Stimulated activated effector memory CD8-positive, alpha-beta T cell treated with anti-CD3 and anti-CD28 coated beads, Interleukin-12 subunit alpha, Interleukin-12 subunit beta, amount 100 ng/mL, for 72 hours (primary cell): ENCODE data around the gene SF1.
A peak's percentile ranks its signal among the peaks of the same experiment; 100 is the strongest.

Source experiments
- ATAC-seq: fragments of 150-1000 bp; cut with Tn5 transposase; 2 replicates; pipeline ENCODE4 v1.10.0; 2021
- DNase-seq, 2 donors: peaks; one replicate each; pipeline ENCODE4 v3.0.0; 2021 to 2022; ENCODE audit warnings: low spot score in 2 of 2
- H3K27ac Mint-ChIP-seq: one replicate; pipeline ENCODE4 v1.8.0; 2022; ENCODE audit warnings: mild to moderate bottlenecking, mixed read lengths
- H3K36me3 Mint-ChIP-seq: one replicate; pipeline ENCODE4 v1.8.0; 2022; ENCODE audit warnings: mild to moderate bottlenecking, mixed read lengths
- H3K4me1 Mint-ChIP-seq: one replicate; pipeline ENCODE4 v1.8.0; 2022; ENCODE audit warnings: mixed read lengths
- H3K4me3 Mint-ChIP-seq: one replicate; pipeline ENCODE4 v1.8.0; 2022; ENCODE audit warnings: mild to moderate bottlenecking, mixed read lengths
- H3K9me3 Mint-ChIP-seq: one replicate; pipeline ENCODE4 v1.8.0; 2022; ENCODE audit warnings: mixed read lengths

The SF1 gene

DNA sequence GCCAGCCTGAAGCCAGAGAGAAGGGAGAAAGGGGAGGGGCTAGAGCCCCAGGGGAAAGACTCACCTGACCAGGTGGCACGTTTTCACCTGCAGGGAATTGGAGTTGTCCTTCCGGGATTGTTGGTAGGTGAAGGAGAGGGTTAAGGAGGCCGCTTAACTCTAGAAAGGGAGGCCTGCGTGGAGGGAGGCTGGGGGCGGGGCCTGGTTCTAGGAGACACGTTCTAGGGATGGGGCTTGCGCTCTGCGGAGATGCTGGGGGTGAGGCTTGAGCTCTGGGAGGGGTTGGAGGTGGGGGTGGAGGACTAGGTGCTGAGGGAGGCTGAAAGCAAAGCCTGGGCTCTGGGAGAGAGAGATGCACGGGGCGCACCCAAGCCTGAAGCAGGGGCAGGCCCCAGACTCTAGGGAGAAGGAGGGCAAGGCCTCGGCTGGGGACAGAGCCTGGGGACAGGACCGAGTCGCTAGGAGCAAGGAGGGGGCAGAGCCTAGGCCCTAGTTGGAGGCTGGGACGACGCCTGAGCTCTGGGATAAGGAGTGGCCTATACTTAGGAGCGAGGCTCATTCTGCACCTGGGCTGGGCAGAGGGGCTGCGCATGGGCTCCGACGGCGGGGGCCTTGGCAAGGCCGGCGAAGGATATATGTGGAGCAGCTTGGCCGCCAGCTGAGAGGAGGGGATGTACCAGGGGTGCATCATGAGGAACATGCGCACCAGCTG is 36.8 kb downstream of the SF1 start:
- H3K4me3 Mint-ChIP-seq, result peak overlapping the region; percentile 92
- H3K27ac Mint-ChIP-seq, result peak overlapping the region; percentile 83
- peaks cover 35% of the 10 kb centered on the region for H3K36me3 Mint-ChIP-seq
- no peak for DNase-seq
- ATAC-seq, result no peak
- no peaks in the 10 kb centered on the region for H3K9me3 Mint-ChIP-seq
- peaks cover 47% of the 10 kb centered on the region for H3K4me1 Mint-ChIP-seq

DNA sequence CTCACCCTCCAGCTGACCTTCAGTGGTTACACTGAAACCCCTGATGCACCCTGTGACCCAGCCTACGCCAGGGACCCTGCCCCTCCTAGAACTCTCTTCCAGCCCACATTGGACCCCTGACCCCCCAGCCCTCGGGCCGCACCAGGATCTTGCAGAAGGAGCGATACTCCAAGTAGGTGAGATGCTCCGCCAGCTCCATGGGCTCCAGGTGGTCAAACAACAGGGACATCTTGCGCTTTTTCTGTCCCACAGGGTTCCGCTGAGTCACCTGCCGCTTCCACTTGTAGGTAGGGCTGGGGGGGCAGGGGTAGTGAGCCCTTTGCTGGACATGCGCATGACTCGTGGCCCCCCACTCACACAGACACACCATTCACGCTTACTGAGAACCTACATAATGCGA is 38.5 kb downstream of the SF1 start:
- Mint-ChIP-seq H3K27ac (peak overlapping the region; percentile 83), H3K4me3 (no peak overlapping the region), H3K36me3 (peaks cover 34% of the 10 kb centered on the region), H3K4me1 (peaks cover 41% of the 10 kb centered on the region), H3K9me3 (no peaks in the 10 kb centered on the region)
- no peak for DNase-seq
- no peak for ATAC-seq

DNA sequence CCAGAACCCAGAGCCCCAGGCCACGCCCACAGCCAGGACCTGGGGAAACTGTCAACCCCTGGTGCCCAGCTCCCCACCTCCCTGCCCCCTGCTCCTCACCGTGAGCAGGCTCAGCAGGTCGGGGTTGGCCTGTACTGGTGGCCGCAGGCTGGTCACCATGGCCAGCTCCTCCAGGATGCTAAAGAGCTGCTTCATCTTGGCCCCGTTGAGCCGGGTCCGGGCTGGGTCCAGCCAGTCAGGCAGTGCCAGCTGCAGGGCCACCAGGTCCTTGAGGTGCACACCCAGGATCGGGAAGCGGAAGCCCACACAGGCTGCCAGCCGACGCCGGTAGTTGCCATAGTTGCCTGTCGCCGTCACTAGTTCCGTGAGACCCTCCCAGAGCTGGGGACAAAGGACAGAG is 41.7 kb downstream of the SF1 start:
- ATAC-seq (no peak), DNase-seq (no peak)
- Mint-ChIP-seq H3K27ac (peak overlapping the region; percentile 84), H3K4me3 (no peak overlapping the region), H3K9me3 (no peaks in the 10 kb centered on the region), H3K4me1 (peaks cover 22% of the 10 kb centered on the region), H3K36me3 (peaks cover 53% of the 10 kb centered on the region)

DNA sequence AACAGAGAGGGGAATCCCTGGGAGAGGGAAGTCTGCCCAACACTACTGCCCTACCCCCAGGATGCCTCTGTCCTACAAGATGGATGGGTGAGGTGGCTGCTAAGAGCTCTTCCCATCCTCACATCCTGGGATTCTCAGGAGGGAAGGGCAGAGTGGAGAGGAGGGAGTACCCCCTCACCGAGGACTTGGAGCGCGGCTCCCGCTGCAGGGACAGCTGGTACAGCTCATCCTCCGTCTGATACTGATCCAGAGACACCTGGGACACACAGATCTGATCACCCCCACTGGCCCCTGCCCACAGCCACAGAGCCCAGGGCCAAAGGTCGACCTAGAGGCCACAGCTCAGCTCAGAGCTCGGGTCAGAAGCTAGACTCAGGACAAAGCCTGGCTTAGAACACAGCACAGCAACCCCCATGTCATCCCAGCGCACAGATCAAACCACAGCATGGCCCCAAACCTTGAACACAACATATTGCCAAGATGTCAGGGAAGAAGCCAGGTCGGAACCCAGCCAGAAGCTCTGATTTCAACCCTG is 42.5 kb downstream of the SF1 start:
- ATAC-seq (no peak), DNase-seq (no peak)
- Mint-ChIP-seq H3K36me3 (peaks cover 61% of the 10 kb centered on the region), H3K4me1 (peaks cover 15% of the 10 kb centered on the region), H3K4me3 (no peak overlapping the region), H3K27ac (peak overlapping the region; percentile 84), H3K9me3 (no peaks in the 10 kb centered on the region)

DNA sequence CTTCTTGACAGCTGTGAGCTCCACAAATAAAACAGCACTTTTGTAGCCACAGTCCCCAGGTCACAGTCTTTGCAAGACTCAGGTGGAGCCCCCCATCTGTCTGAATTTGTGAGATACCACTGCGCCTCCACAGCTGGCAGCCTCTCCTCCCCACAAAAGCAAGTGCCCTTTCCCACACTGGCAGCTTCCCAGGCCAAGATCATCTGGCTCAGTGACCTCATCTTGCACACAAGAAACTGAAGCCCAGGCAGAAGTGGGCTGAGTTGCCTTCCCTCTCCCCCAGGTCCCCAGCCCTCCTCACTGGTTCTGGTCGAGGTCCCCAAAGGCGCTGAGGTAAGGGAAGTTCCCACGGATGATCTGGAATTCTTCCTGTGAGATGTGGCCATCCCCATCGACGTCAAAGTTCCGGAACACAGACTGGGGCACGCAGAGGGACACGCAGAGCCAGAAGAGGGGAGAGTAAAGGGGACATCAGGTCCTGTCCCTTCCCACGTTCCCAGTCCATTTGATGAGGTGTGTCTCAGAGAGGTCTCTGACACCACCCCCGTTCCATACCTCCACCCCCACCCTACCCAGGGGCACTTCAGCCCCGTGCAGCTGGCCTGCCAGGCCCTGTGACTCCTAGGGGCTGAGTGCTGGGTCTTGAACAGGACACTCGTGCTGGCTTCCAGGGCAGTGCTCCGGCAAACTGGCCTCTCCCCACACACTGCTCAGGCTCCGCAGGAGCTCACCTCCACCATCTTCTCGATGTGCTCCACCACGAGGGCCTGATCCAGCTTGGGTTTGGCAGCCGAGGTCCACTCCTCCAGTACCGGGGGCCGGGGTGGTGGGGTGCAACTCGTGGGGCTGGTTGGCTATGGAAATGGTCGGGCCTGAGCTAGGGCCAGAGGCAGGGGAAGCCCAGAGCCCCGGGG is 43.3 kb downstream of the SF1 start:
- peaks cover 58% of the 10 kb centered on the region for H3K36me3 Mint-ChIP-seq
- H3K4me1 Mint-ChIP-seq, result peaks cover 8% of the 10 kb centered on the region
- no peak for DNase-seq
- peak overlapping the region; percentile 17 for H3K27ac Mint-ChIP-seq
- H3K4me3 Mint-ChIP-seq, result no peak overlapping the region
- no peak for ATAC-seq
- no peaks in the 10 kb centered on the region for H3K9me3 Mint-ChIP-seq

DNA sequence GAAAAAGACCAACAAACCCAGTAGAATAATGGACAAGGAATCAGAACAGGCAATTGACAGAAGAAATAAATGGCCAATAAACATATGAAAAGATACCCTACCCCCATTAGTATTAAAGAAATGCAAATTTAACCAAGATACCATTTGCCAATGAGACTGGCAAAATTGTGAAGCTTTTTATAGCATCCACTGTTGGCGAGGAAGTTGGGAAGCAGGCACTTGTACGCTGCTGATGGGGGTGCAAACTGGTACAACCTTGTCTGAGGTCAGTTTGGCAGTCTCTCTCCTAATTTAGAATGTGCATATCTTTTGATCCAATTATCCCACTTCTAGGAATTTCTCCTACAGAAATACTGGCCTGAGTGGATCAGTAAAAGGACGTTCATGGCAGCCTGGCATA is 46.7 kb downstream of the SF1 start:
- Mint-ChIP-seq H3K36me3 (peaks cover 70% of the 10 kb centered on the region), H3K4me3 (no peak overlapping the region), H3K4me1 (peaks cover 8% of the 10 kb centered on the region), H3K9me3 (no peaks in the 10 kb centered on the region), H3K27ac (peak overlapping the region; percentile 45)
- DNase-seq (no peak), ATAC-seq (no peak)

DNA sequence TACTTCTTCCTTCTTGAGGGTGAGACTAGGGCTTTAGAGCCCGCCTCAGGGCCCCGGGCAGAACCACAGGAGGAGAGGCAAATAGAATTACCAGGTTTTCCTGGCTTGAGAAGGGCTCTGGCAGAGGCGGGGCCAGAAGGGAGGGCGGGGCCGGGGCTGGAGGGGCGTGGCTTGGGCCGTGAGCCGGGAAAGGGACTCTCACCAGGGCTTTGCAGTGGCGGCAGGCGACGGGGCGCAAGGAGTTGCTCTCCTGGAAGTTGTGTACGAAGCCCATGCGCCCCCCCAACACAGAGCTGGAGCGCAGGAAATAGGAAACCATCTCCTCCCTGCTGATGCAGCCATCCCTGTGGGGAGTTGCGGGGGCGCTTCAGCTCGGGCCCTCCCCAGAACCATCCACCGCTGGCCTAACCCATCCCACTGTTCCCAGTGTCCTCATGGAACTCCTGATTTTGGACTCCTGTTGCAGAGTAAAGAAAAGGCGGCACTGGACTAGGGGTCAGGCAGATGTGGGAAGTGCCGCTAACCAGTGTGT is 48.4 kb downstream of the SF1 start:
- no peaks in the 10 kb centered on the region for H3K9me3 Mint-ChIP-seq
- no peak for ATAC-seq
- H3K36me3 Mint-ChIP-seq, result peaks cover 66% of the 10 kb centered on the region
- H3K4me3 Mint-ChIP-seq, result no peak overlapping the region
- no peak overlapping the region for H3K27ac Mint-ChIP-seq
- H3K4me1 Mint-ChIP-seq, result peaks cover 6% of the 10 kb centered on the region
- DNase-seq, result no peak

DNA sequence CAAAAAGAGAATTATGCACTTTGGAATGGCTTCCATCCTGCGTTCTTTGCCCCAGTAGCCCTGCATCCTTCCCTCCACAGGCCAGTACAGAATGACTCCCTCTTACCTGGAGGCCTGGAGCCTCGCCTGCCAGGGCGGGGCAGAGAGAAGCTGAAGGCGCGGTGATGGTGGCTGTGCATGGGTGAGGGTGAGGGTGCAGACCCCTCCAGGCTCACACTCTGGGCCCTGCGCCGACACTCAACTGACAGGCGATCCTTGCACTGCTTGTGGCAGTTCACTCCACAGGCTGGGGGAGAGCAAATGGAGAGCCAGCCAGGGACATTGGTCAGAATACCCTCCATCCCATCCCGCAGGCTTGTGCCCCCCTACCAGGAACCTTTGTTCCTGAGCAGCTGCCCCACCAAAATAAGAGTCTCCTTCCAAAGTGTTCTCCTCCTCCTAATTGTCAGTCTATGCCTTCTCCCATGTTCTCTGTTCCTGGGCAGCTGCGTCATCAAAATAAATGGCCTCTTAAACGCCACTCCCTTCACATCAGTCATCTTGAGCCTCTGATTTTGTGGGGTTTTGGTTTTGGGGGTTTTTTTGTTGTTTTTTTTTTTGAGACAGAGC is 49.5 kb downstream of the SF1 start:
- Mint-ChIP-seq H3K9me3 (no peaks in the 10 kb centered on the region), H3K4me3 (no peak overlapping the region), H3K4me1 (peaks cover 10% of the 10 kb centered on the region), H3K27ac (no peak overlapping the region), H3K36me3 (peaks cover 59% of the 10 kb centered on the region)
- no peak for DNase-seq
- ATAC-seq, result no peak

DNA sequence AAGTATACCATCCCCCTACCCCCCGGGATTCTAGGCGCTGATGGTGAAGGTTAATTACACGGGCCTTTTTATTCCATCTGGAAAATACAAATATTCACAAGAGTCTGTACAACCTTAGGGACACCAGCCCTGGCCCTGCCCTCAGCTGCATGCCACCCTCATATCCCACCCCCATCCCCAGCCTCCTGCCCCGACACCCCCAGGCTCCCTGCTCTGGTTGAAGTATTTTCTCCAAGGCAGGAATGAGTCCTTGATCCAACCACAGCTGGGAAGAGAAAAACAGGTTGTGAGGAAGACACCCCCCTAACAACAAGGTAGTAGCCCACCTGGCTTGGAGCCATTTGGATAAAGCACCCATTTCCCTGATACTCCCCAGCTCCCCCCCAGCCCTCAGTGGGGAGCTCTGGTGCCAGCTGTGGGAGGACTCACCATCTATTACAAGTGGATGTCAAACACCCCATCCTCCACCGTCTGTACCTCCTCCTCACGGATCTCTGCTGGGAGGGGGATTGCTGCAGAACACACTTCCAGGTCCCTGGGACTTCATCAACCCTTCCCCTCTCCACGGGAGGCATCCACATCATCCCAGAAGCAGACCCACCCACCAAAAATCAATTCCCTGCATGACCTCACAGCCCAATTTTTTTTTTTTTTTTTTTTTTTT is 51.3 kb downstream of the SF1 start:
- H3K4me3 Mint-ChIP-seq, result no peak overlapping the region
- no peak overlapping the region for H3K27ac Mint-ChIP-seq
- no peak for ATAC-seq
- H3K36me3 Mint-ChIP-seq, result peaks cover 41% of the 10 kb centered on the region
- no peak for DNase-seq
- H3K9me3 Mint-ChIP-seq, result no peaks in the 10 kb centered on the region
- peaks cover 16% of the 10 kb centered on the region for H3K4me1 Mint-ChIP-seq

DNA sequence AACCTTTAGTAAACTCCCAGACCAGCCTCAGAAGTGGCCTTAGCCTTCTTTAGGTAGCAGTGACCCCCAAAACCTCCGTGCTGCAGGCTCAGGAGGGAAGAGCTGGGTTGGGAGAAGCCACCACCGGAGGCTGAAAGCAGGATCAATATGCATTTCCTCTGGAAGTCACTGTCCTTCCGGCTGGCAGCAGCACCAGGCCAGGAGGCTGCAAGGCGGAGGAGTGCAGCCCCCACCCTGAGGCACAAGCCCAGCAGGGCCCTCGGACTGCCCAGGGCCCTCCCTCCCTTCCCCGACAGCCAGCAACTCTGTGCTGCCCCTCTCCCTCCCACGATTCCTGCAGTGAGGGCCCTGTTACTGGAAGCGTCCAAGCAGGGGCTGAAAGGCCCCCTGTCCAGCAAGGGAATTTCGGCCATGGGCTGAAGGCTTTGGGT is 52.1 kb downstream of the SF1 start:
- ATAC-seq, result no peak
- Mint-ChIP-seq H3K4me3 (no peak overlapping the region), H3K27ac (no peak overlapping the region), H3K4me1 (peaks cover 16% of the 10 kb centered on the region), H3K9me3 (no peaks in the 10 kb centered on the region), H3K36me3 (peaks cover 34% of the 10 kb centered on the region)
- DNase-seq, result no peak

DNA sequence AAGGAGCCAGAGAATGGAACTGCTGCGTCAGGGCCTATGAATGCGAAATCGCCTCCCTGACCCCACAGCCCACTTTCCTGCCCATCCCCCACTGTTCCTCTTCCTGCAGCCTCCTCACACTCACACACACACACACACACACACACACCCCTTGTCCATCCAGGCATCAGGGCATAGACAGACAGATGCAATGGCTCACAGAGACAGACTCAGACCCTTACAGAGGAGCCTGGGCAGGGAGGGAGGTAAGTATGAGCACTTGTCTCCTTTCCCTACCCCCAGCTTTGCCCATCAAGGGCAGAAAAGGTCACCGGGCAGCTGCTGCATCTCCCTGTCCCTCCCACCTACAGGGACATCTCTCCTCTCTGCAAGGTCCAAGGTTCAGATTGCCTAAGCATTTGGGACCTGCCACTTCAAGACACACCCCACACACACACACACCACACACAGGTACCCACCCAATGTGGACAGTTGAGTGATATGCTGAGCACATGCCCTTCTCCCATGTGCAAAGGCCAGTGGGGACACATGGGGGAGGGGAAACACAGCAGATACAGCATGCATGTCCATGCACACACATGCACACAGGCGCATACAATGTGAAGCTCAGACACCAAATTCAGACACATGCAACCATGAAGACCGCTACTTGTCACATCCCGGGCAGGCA is 53.3 kb downstream of the SF1 start:
- ATAC-seq (no peak), DNase-seq (no peak)
- no peaks in the 10 kb centered on the region for H3K9me3 Mint-ChIP-seq
- no peak overlapping the region for H3K27ac Mint-ChIP-seq
- H3K4me1 Mint-ChIP-seq, result peaks cover 16% of the 10 kb centered on the region
- H3K4me3 Mint-ChIP-seq, result no peak overlapping the region
- H3K36me3 Mint-ChIP-seq, result peaks cover 27% of the 10 kb centered on the region

DNA sequence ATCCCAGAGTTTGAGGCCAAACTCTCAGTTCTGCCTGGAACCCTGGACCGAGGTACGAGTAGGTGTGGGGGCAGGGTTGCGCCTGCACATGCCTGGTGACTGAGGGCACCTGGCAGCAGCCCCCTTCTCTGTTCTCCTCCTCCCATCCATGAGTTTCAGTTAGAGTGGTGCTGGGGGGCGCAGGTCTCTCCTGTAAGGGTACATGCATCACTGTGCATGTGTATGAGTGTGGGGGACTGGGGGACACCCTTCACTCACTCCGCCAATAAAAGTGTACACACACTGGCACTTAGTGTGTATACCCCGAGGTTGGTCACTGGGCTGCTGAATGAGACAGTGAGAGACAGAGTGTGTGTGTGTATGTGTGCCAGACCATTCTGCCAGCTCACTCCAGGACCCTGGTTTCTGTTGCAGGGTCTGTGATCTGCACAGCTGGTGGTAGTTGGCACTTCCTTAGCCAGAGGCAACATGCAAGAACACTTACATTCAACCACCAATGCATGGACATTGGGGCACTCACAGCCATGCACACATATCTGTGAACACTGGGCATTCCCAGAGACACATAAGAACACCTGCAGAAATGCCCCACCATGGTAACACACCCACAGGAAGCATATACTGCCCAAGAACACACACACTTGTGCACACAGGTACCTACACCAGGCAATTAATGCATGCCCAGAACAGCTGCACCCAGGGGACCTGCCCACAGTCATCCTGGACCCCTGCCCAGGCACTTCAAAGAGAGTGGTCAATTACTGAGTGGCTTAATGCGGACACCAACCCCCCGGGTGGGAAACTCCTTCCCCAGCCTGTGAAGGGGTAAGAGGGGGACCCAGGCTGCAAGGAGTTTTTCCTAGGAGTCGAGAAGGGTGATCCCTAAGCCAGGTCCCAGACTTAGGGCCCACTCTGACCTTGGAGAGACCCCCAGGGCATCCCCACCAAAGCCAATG is 54.2 kb downstream of the SF1 start:
- ATAC-seq (no peak), DNase-seq (no peak)
- Mint-ChIP-seq H3K27ac (peak overlapping the region; percentile 74), H3K36me3 (peaks cover 21% of the 10 kb centered on the region), H3K9me3 (no peaks in the 10 kb centered on the region), H3K4me3 (peak overlapping the region; percentile 66), H3K4me1 (peaks cover 16% of the 10 kb centered on the region)

DNA sequence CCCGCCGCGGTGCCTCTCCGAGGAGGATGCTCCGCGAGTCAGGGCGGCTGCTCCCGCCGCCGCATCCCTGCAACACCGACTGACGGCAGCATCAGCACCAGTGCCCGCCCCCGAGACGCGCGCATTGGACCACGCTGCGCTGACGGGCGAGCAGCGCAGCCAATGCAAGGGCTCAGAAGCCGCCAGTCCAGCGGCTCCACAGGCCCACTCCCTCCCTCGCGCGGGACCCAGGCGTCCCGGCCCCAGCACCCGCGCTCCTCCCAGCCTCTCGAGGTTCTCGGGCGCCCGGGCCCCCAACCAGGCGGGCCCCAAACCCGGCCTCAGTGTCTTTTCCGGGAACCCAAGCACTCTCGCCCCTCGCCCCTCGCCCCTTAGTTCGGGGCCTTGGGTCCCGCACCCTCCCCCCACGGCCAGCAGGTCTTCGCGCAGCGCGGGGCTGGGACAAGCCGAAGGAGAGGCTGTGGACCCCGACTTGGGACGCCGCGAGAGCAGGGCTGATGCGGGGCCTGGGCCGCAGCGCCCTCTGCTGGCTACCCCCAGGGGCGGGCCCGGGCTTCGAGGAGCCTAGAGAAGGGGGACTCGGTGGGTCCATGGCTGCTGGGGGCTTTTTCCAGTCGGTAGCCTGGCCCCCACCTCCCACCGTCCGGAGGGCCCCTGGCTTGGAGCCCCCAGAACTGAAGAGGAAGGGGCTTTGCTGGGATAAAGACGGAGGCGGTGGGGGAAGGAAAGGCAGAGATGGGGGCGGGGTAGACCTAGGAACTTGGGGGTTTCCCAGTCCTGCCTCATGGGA is 55.0 kb downstream of the SF1 start, which contains the start of gene NRXN2:
Gene NRXN2 (minus strand): TSS at position 81 of the 790 bp plus-strand sequence. CDS start 9,498 bp downstream, outside the sequence.
- H3K36me3 Mint-ChIP-seq, result peaks cover 15% of the 10 kb centered on the region
- ATAC-seq, result peak; percentile 97
- no peaks in the 10 kb centered on the region for H3K9me3 Mint-ChIP-seq
- peak within 1 kb of the TSS; percentile 66 for H3K4me3 Mint-ChIP-seq
- peak; percentile 86 to 93 for DNase-seq
- H3K4me1 Mint-ChIP-seq, result peaks cover 16% of the 10 kb centered on the region
- peak within 1 kb of the TSS; percentile 74 for H3K27ac Mint-ChIP-seq
